Panc1 (cell line): ENCODE measurements around the gene MAPK11.

ENCODE experiments used
- CTCF ChIP-seq: fragments of 450-650 bp; IDR thresholded peaks from 2 replicates; pipeline ENCODE4 v1.5.1; 2017; ENCODE audit warnings: mild to moderate bottlenecking
- POLR2AphosphoS5 ChIP-seq: IDR thresholded peaks from 2 replicates; pipeline ENCODE4 v1.6.1; 2012; ENCODE audit warnings: mild to moderate bottlenecking, low read depth, low read length, moderate library complexity
- REST ChIP-seq, 2 experiments: IDR thresholded peaks; 2 replicates each; pipeline ENCODE4 v1.6.1; 2011 to 2012; ENCODE audit warnings: low read depth in 2 of 2, control low read depth in 1 of 2, low read length in 1 of 2, mild to moderate bottlenecking in 1 of 2, moderate library complexity in 1 of 2; ENCODE audit not compliant: insufficient read depth in 1 of 2
- TCF7L2 ChIP-seq: IDR thresholded peaks from 2 replicates; pipeline ENCODE4 v1.6.1; 2011; ENCODE audit warnings: mild to moderate bottlenecking, low read depth, low read length, inconsistent platforms

DNA sequence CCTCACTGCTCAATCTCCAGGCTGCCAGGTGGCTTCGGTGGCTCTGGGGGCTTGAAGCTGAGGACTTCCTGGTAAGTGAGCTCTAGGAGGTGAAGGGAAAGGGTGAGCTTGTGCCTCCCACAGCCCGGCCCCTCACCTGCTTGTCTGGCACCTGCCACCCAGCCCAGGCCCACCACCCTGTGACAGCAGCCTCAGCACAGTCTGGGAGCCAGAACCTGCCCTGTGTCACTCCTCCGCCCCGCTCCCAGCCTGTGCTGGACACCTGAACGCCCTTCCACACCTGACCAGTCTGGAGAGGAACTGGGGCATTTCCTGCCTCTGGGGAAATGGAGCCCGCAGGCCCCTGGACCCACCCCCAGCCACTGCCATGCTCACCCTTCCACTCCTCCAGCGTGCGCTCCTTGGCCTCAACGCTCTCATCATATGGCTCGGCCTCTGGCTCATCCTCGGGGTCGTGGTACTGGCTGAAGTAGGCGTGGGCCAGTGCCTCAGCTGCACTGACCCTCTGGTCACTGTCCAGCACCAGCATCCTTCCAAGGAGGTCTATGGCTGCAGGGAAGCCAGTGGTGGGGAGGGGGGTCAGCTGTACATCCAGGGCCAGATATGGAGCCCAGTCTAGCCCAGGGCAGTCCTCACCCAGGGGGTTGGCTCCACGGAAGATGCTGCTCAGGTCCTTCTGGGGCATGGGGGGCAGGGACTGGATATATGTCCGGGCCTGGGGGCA, 5.1 kb downstream of the MAPK11 start:
- no peak for TF ChIP-seq CTCF
- TF ChIP-seq REST (IDR thresholded peaks at IDR 0.05; ENCODE audit: insufficient read depth in 1 of 2, low read depth in 2 of 2, low read length in 1 of 2) = no peak
- no peak for TF ChIP-seq POLR2AphosphoS5
- no peak for TF ChIP-seq TCF7L2
